Heart left ventricle (tissue), 13 donors: ENCODE data around the gene FBXO34.

Experiments
- POLR2A ChIP-seq, 2 donors: fragments of 450-650 bp; IDR thresholded peaks; one replicate each; pipeline ENCODE4 v1.6.1; 2017; ENCODE audit warnings: antibody characterized with exemption in 2 of 2, mild to moderate bottlenecking in 2 of 2, moderate library complexity in 2 of 2
- TF ChIP-seq, protein P1 (sequence below), 12 donors: fragments of 200-600 bp; sonication (generic) in 4 of 12; IDR thresholded peaks; one replicate each; pipeline versions ENCODE4 v1.5.0 to v1.8.0; 2018 to 2022; ENCODE audit warnings: antibody characterized with exemption in 12 of 12, mild to moderate bottlenecking in 5 of 12
- donor health status: ischemic (EF 13 %, LVEDD 7.1; RV severe dilation, severe dysfunction).
- donor health status: DM: no; HTN: yes; CAD: no.
- donor health status: DM: no; HTN: no; CAD: no.
- donor health status: ischemic (EF 25% LVEDD 6.9; RV normal size, moderate dysfunction).
- donor health status: ischemic (EF 25% LVEDD 5.7; RV mildly dilated, moderate dysfunction).
- donor health status: ischemic (EF 35%, LVEDD 5.7; RV mildly dilated, moderate dysfunction).
- donor health status: nonischemic (EF 11% LVEDD 7.7; RV severe dilation, severe dysfunction).
- donor health status: DM: yes; HTN: yes; CAD: no.
- donor health status: PGD.
- donor health status: ischemic (EF 29% LVEDD 5.4; RV normal size, mild dysfunction).
- donor health status: nonischemic (EF 23%, LVEDD 6.1; RV moderate dilation, normal function).

DNA sequence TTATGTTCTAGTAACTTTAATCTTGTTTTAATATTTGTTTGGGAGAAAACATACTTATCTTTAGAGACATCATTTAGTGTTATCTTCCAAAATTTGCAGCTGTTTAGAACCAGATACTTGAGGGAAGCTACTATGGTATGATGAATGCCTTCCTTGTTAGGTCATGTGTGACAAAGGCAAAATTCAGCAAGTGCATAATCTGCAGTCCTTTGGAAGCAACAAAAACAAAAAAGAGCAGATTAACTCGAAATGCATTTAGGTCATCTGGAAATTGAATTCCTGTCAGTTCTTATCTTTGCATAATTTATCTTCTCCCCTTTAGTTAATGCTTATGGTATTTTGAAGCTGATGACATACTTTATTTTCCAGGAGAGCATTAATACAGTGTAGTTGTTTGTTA is 3.5 kb downstream of the FBXO34 start:
- TF ChIP-seq, protein P1, sequence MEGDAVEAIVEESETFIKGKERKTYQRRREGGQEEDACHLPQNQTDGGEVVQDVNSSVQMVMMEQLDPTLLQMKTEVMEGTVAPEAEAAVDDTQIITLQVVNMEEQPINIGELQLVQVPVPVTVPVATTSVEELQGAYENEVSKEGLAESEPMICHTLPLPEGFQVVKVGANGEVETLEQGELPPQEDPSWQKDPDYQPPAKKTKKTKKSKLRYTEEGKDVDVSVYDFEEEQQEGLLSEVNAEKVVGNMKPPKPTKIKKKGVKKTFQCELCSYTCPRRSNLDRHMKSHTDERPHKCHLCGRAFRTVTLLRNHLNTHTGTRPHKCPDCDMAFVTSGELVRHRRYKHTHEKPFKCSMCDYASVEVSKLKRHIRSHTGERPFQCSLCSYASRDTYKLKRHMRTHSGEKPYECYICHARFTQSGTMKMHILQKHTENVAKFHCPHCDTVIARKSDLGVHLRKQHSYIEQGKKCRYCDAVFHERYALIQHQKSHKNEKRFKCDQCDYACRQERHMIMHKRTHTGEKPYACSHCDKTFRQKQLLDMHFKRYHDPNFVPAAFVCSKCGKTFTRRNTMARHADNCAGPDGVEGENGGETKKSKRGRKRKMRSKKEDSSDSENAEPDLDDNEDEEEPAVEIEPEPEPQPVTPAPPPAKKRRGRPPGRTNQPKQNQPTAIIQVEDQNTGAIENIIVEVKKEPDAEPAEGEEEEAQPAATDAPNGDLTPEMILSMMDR (IDR thresholded peaks at IDR 0.05): no peak
- no peak for TF ChIP-seq POLR2A (IDR thresholded peaks at IDR 0.05)
